ENCODE results near the gene TEX2. TPM values are rescaled to one million over a fixed set of nuclear protein-coding genes. Genes with fewer than 3 reads are reported as not detected.

TEX2 gene
- total and polyA plus RNA-seq, 2 experiments from 2014 or later, result 7.5 to 17.7 TPM

DNA sequence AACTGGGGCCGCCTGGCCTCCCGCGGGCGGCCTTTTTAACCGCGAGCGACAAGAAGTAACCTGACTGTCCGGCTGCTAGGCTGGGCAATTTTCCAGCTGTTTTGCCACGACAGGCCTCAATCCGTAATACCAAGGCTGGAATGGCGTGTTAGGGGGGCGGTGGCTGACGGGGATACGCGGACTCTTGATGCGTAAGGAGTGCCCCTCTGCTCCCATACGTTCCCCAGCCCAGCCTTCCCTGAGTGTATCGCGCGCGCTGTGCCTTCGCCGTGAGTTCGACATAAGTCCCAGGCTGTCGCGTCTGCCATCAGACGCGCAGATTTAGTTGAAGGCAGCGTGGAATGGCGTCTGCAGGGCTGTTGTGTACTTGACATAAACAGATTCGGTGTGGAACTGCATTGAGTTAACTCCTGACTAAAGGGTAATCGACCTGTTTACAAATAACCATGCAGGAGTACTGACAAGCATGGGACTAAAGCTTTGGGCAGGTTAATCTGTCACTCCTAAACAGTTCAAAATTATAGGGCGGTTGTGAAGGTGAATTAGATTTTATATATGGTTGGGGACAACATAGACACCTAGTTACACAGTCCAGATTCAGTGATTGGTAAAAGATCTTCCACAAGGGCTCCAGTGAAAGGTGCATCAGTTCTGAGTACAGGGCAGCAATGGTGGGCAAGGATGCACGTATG lies 116.5 kb downstream of the TEX2 start:
- Histone ChIP-seq H3K4me1 (ENCODE audit: insufficient read depth) (peaks cover 11% of the 10 kb centered on the region), H3K27ac (ENCODE audit: low read depth) (peak overlapping the region; percentile 85)

More for the DNA sequence above, 116.5 kb downstream of the TEX2 start:
- H3K27ac Mint-ChIP-seq, result no peak overlapping the region
- TF ChIP-seq, protein P1, sequence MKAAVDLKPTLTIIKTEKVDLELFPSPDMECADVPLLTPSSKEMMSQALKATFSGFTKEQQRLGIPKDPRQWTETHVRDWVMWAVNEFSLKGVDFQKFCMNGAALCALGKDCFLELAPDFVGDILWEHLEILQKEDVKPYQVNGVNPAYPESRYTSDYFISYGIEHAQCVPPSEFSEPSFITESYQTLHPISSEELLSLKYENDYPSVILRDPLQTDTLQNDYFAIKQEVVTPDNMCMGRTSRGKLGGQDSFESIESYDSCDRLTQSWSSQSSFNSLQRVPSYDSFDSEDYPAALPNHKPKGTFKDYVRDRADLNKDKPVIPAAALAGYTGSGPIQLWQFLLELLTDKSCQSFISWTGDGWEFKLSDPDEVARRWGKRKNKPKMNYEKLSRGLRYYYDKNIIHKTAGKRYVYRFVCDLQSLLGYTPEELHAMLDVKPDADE (IDR thresholded peaks at IDR 0.05), result no peak; the same call in 1 of the 2 replicates
- TF ChIP-seq, protein P2, sequence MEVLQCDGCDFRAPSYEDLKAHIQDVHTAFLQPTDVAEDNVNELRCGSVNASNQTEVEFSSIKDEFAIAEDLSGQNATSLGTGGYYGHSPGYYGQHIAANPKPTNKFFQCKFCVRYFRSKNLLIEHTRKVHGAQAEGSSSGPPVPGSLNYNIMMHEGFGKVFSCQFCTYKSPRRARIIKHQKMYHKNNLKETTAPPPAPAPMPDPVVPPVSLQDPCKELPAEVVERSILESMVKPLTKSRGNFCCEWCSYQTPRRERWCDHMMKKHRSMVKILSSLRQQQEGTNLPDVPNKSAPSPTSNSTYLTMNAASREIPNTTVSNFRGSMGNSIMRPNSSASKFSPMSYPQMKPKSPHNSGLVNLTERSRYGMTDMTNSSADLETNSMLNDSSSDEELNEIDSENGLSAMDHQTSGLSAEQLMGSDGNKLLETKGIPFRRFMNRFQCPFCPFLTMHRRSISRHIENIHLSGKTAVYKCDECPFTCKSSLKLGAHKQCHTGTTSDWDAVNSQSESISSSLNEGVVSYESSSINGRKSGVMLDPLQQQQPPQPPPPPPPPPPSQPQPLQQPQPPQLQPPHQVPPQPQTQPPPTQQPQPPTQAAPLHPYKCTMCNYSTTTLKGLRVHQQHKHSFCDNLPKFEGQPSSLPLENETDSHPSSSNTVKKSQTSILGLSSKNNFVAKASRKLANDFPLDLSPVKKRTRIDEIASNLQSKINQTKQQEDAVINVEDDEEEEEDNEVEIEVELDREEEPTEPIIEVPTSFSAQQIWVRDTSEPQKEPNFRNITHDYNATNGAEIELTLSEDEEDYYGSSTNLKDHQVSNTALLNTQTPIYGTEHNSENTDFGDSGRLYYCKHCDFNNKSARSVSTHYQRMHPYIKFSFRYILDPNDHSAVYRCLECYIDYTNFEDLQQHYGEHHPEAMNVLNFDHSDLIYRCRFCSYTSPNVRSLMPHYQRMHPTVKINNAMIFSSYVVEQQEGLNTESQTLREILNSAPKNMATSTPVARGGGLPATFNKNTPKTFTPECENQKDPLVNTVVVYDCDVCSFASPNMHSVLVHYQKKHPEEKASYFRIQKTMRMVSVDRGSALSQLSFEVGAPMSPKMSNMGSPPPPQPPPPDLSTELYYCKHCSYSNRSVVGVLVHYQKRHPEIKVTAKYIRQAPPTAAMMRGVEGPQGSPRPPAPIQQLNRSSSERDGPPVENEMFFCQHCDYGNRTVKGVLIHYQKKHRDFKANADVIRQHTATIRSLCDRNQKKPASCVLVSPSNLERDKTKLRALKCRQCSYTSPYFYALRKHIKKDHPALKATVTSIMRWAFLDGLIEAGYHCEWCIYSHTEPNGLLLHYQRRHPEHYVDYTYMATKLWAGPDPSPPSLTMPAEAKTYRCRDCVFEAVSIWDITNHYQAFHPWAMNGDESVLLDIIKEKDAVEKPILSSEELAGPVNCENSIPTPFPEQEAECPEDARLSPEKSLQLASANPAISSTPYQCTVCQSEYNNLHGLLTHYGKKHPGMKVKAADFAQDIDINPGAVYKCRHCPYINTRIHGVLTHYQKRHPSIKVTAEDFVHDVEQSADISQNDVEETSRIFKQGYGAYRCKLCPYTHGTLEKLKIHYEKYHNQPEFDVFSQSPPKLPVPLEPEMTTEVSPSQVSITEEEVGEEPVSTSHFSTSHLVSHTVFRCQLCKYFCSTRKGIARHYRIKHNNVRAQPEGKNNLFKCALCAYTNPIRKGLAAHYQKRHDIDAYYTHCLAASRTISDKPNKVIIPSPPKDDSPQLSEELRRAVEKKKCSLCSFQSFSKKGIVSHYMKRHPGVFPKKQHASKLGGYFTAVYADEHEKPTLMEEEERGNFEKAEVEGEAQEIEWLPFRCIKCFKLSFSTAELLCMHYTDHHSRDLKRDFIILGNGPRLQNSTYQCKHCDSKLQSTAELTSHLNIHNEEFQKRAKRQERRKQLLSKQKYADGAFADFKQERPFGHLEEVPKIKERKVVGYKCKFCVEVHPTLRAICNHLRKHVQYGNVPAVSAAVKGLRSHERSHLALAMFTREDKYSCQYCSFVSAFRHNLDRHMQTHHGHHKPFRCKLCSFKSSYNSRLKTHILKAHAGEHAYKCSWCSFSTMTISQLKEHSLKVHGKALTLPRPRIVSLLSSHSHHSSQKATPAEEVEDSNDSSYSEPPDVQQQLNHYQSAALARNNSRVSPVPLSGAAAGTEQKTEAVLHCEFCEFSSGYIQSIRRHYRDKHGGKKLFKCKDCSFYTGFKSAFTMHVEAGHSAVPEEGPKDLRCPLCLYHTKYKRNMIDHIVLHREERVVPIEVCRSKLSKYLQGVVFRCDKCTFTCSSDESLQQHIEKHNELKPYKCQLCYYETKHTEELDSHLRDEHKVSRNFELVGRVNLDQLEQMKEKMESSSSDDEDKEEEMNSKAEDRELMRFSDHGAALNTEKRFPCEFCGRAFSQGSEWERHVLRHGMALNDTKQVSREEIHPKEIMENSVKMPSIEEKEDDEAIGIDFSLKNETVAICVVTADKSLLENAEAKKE (CRISPR knock-in tag; IDR thresholded peaks at IDR 0.05), result no peak
- TF ChIP-seq POLR2AphosphoS5 (IDR thresholded peaks at IDR 0.05; ENCODE audit: low read depth) (no peak), EZH2 (IDR thresholded peaks at IDR 0.05; ENCODE audit: low read depth, unreplicated experiment) (no peak), CREB1 (CRISPR knock-in tag; IDR thresholded peaks at IDR 0.05; ENCODE audit: low read depth) (no peak), STAT1 (IDR thresholded peaks at IDR 0.05; ENCODE audit: unreplicated experiment) (no peak)
- peak overlapping the region; percentile 99 for H3K4me3 ChIP-seq
- H2AFZ ChIP-seq, result no peak overlapping the region
- H3K4me2 ChIP-seq, result peak overlapping the region; percentile 88
- H3K27me3 ChIP-seq (ENCODE audit: insufficient read depth), result no peaks in the 10 kb centered on the region
- H3K27me3 Mint-ChIP-seq (ENCODE audit: insufficient read depth, low read depth, poor library complexity), result peaks cover 10% of the 10 kb centered on the region
- no peaks in the 10 kb centered on the region; the same call in 2 of the 3 replicates for H3K9me3 Mint-ChIP-seq
- peaks cover 24% of the 10 kb centered on the region; the same call in 1 of the 2 replicates for H3F3A ChIP-seq (replicated peaks; ENCODE audit: low read depth)
- H3K36me3 Mint-ChIP-seq (ENCODE audit: low read depth), result peaks cover 21% of the 10 kb centered on the region
- DNase-seq (ENCODE audit: low spot score) (peak; percentile 57), ATAC-seq (peak; percentile 36)
- H3K4me3 Mint-ChIP-seq, result no peak overlapping the region
- peaks cover 20% of the 10 kb centered on the region for H3K4me1 Mint-ChIP-seq
- no peaks in the 10 kb centered on the region for H3K9me2 ChIP-seq (ENCODE audit: insufficient read depth)
- H4K20me1 ChIP-seq (replicated peaks; ENCODE audit: insufficient read depth), result no peaks in the 10 kb centered on the region
- H3K36me3 ChIP-seq (ENCODE audit: insufficient read depth), result no peaks in the 10 kb centered on the region
- H3K79me2 ChIP-seq (replicated peaks; ENCODE audit: insufficient read depth), result no peaks in the 10 kb centered on the region
